DMS114 treated with DMSO at 0.1 percent for 48 hours (cell line): ENCODE measurements around the gene ATP13A5.
A peak's percentile ranks its signal among the peaks of the same experiment; 100 is the strongest.

Experiments used
- DNase-seq: peaks from one replicate; lab custom pipeline; 2025; ENCODE audit not compliant: unreplicated experiment; lab: John Stamatoyannopoulos, UW

ATP13A5 gene

GRCh38 chr3:193270451-193270850, 108.1 kb downstream of the ATP13A5 start:
- DNase-seq: no peak

DNA sequence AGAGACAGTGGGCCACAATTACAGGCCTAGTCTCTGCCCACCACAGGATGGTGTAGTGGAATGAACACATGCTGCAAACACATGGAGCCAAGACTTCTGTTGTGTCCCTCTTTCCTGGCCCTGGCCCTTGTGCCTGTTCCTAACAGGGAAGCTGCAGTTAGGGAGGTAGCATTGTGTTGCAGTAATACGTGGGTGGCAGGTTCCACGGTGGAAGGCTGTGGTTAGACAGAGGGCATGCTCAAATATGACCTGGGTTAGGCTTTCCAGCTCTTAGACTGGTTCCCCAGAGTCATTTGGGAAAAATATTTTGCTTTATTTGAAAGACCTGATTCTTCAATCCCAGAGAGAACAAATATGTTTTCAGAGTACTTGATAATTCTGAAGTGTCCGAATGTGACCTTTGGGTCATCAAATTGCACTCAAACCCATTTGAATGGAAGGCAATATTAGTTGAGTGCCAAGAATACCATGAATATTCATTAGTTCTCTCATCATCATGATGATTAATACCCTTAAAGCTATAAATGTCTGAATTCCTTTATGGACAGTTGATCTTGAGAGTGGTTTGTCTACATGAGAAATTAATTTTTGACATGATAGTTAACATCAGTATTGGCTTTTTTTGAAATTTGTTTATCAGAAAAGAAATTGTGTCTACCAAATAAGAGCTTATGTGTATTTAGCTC, 109.1 kb downstream of the ATP13A5 start:
- DNase-seq: no peak

GRCh38 chr3:193262707-193263106, 115.8 kb downstream of the ATP13A5 start:
- DNase-seq: no peak

GRCh38 chr3:193261970-193262369, 116.6 kb downstream of the ATP13A5 start:
- DNase-seq: no peak

GRCh38 chr3:193253986-193254660, 124.4 kb downstream of the ATP13A5 start:
- no peak for DNase-seq

DNA sequence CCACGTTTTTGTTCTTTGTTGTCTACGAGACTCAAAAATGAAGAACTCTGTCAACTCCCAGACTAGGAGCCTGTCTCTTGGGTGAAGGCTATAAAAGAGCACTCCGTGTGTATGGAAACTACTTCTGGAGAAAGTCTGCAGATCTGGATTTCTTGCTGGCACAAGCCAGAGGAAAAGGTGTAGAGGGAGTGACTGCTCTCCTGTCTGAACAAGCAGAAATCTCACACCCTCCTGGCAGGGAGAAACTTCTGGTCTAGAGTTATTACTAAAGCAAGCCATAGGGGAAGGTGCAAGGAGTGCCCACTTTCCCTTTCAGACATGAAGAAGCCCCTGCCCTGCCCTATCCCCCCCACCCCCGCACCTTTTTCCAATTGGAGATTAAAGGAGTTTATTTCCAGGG, 128.1 kb downstream of the ATP13A5 start:
- DNase-seq: no peak

- no peak for DNase-seq
Observed at GRCh38 chr3:193248848-193249468, 129.6 kb downstream of the ATP13A5 start.

DNA sequence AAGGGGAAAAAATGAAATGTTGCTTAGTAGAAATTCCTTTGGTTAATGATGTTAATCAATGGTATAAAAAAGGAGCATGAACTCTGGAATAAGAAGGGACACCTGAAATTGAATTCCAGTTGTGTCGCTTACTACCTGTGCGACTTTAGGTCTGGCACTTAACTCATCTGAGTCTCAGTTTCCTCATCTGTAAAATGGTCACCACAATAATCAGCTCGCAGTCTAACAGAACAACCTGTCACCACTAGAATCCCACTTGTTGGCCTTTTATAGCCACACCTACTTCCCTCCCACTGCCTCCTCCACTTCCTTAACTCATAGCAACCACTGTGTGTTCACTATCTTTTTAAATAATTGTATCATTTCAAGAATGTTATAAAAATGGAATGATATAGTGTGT, 135.0 kb downstream of the ATP13A5 start:
- no peak for DNase-seq

DNA sequence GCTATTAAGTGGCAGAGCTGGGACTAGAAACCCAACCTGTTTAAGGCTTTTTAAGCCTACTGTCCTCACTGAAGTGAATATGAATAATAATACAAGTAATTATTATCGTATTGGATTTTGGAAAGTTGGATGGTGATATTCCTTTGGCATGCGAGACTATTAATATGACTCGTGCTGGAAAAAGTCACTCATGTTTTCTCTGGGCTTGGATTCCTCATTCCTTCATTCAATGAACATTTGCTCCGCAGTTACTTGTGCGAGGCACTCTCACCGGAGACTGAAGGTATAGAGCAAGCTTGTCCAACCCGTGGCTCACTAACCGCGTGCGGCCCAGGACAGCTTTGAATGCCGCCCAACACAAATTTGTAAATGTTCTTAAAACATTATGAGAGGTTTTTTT, 136.8 kb downstream of the ATP13A5 start:
- no peak for DNase-seq

GRCh38 chr3:193240850-193241706, 137.5 kb downstream of the ATP13A5 start, which contains the start of gene PLAAT1:
PLAAT1 (plus strand) TSS chr3:193241222; CDS start chr3:193255651, 14,429 bp downstream.
- peak; percentile 40 for DNase-seq

DNA sequence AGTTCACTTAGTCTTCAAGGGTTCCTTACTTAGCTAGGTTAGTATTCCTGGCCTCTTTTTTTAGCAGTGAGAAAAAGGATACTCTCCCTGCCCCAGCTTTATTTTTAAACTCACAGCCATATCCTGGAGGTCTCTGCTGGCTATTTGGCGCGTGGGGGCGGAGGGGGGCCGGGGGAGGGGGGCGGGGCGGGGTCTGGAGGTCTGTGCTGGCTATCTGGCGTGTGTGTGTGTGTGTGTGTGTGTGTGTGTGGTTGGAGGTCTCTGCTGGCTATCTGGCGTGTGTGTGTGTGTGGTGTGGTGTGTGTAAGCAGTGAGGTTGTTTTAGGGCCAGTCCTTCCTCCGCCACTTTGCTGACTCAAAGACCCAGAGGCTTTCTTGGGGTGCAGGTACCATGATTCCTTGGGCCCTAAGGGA, 138.1 kb downstream of the ATP13A5 start:
- DNase-seq: no peak

DNA sequence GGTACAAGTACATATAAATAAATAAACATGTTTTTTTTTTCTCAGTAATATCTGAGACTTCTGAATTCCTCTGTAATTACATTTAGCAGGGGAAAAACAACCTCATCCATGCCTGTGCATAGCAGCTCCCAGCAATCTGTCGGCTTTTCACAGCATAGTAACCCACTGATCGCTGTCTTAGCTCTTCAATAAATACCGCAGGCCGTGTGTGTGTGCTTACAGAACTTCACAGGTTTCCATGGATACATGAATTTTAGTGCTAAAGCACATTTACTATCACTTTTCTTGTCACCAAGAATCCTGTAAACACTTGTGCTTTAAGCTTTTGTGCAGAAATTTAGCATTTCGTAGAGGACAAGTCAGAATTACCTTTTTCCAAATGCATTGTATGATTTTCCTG, 141.5 kb downstream of the ATP13A5 start:
- no peak for DNase-seq

- no peak for DNase-seq
Observed at GRCh38 chr3:193236599-193236998, 142.0 kb downstream of the ATP13A5 start.

- DNase-seq: no peak
Observed at GRCh38 chr3:193231201-193231600, 147.4 kb downstream of the ATP13A5 start.

- DNase-seq: no peak
Observed at GRCh38 chr3:193230610-193231009, 147.9 kb downstream of the ATP13A5 start.

DNA sequence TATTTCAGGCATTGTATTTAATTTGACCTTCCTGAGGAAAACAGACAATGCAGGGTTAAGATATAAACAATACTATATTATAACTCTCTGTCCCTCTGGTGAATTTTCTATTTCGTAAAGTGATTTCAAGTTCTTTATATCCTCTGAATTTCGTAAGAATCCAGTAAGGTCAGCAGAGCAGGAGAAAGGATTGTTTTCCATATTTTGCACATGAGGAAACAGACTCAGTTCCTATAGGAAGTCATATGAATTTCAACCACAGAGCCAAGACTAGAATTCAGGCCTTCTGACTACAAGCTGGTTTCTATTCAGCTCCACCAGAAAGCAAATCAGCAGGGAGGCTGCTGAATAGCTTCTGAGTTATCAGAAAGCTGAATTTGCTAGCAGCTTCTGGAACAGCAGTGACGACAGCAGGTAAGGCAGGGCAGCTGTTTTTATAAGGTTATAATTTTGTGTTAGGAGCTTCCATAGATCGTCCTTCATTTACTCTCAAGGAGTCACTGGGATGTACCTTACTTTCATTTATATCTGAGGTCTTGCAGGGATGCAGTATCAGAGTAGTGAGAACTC, 148.6 kb downstream of the ATP13A5 start:
- no peak for DNase-seq

DNA sequence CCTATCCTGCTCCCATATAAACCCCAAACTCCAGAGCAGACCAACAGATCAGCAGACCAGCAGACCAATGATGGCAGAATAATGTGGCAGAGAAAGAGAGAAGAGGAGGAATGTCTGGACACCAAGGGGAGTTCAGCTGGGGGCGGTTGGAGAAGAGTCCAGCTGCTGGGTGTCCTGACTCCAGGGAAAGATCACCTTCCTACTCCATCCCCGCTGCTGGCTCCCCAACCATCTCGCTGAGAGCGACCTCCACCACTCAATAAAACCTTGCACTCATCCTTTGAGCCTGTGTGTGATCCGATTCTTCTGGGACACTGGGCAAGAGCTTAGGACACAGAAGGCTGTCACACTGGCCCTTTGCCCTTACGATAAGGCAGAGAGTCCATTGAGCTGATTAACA, 150.3 kb downstream of the ATP13A5 start:
- DNase-seq: no peak

GRCh38 chr3:193225302-193226125, 153.0 kb downstream of the ATP13A5 start:
- no peak for DNase-seq
